Measurements from ENCODE around the gene SRRM4.

DNA sequence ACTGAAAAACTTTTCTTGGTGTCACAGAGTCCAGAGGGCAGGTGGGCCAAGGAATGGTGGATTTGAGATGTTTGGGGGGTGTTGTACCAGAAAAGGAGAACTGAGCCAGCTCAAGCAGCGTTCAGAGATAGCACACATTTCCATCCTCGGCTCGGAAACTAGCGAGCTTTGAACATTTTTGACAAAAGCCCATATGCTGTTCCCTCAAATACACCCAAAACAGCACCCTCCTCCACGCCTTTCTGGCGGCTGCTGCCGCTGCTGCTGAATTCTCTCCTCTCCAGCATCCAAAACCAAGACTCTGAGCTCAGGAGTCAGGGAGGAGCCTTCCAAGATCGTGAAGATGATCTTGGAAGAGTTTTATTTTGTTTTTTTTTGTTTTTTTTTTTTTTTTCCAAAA is 961 bp downstream of the SRRM4 start:
- TF ChIP-seq, protein P1, sequence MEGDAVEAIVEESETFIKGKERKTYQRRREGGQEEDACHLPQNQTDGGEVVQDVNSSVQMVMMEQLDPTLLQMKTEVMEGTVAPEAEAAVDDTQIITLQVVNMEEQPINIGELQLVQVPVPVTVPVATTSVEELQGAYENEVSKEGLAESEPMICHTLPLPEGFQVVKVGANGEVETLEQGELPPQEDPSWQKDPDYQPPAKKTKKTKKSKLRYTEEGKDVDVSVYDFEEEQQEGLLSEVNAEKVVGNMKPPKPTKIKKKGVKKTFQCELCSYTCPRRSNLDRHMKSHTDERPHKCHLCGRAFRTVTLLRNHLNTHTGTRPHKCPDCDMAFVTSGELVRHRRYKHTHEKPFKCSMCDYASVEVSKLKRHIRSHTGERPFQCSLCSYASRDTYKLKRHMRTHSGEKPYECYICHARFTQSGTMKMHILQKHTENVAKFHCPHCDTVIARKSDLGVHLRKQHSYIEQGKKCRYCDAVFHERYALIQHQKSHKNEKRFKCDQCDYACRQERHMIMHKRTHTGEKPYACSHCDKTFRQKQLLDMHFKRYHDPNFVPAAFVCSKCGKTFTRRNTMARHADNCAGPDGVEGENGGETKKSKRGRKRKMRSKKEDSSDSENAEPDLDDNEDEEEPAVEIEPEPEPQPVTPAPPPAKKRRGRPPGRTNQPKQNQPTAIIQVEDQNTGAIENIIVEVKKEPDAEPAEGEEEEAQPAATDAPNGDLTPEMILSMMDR (IDR thresholded peaks at IDR 0.05; ENCODE audit: low read depth, low read length, poor library complexity, severe bottlenecking): no peak
- no peak for TF ChIP-seq EZH2phosphoT487 (IDR thresholded peaks at IDR 0.05; ENCODE audit: borderline replicate concordance, low read length)

Measured in DOHH2 (cell line).